Neural progenitor cell (in vitro differentiated cells): ENCODE measurements around the gene RGS7. TPM values are rescaled to one million over a fixed set of nuclear protein-coding genes. Genes with fewer than 3 reads are reported as not detected.
"Not testable (repeated sequence)": the region's sequence is repeated elsewhere in the genome, so short reads cannot be mapped to it uniquely, and the experiment has no call there.

Source experiments
- DNase-seq: peaks from one replicate; pipeline ENCODE4 v3.0.0-alpha.2; 2016; ENCODE audit warnings: low spot score
- H2AFZ ChIP-seq: fragments of 200-600 bp; sonication (generic); replicated peaks from 2 replicates; pipeline ENCODE4 v1.6.1; 2016; ENCODE audit warnings: antibody characterized with exemption
- H3F3A ChIP-seq: fragments of 200-600 bp; sonication (generic); 2 replicates; pipeline ENCODE4 v1.6.1; 2016; ENCODE audit warnings: antibody characterized with exemption, low read depth
- H3K27ac ChIP-seq: fragments of 200-600 bp; sonication (generic); 2 replicates; pipeline ENCODE4 v1.5.1; 2016; ENCODE audit warnings: mild to moderate bottlenecking
- H3K27me3 ChIP-seq: fragments of 200-600 bp; sonication (generic); 2 replicates; pipeline ENCODE4 v1.6.1; 2016; ENCODE audit warnings: mild to moderate bottlenecking, moderate library complexity
- H3K36me3 ChIP-seq: fragments of 200-600 bp; sonication (generic); 2 replicates; pipeline ENCODE4 v1.5.1; 2016
- H3K4me1 ChIP-seq: fragments of 200-600 bp; sonication (generic); 2 replicates; pipeline ENCODE4 v1.6.1; 2016; ENCODE audit warnings: mixed run types
- H3K4me2 ChIP-seq: fragments of 200-600 bp; sonication (generic); 2 replicates; pipeline ENCODE4 v1.6.1; 2016
- H3K4me3 ChIP-seq: fragments of 200-600 bp; sonication (generic); 2 replicates; pipeline ENCODE4 v1.5.1; 2016
- H3K79me2 ChIP-seq: fragments of 200-600 bp; sonication (generic); 2 replicates; pipeline ENCODE4 v1.6.1; 2016; ENCODE audit warnings: low read depth
- H3K9ac ChIP-seq: fragments of 200-600 bp; sonication (generic); 2 replicates; pipeline ENCODE4 v1.6.1; 2016
- H3K9me3 ChIP-seq: fragments of 200-600 bp; sonication (generic); 2 replicates; pipeline ENCODE4 v1.5.1; 2016; ENCODE audit warnings: low read depth
- H4K20me1 ChIP-seq: fragments of 200-600 bp; sonication (generic); 2 replicates; pipeline ENCODE4 v1.6.1; 2016; ENCODE audit warnings: low read depth
- H3K27ac Mint-ChIP-seq: 3 replicates; pipeline ENCODE4 v1.8.0; 2021; ENCODE audit warnings: mixed read lengths
- H3K27me3 Mint-ChIP-seq: 2 replicates; pipeline ENCODE4 v1.8.0; 2022; ENCODE audit warnings: low read depth, mild to moderate bottlenecking, inconsistent platforms, moderate library complexity, mixed read lengths; ENCODE audit not compliant: insufficient read depth
- H3K36me3 Mint-ChIP-seq: 3 replicates; pipeline ENCODE4 v1.8.0; 2021; ENCODE audit warnings: mixed read lengths
- H3K4me1 Mint-ChIP-seq: 3 replicates; pipeline ENCODE4 v1.8.0; 2021; ENCODE audit warnings: mixed read lengths
- H3K4me3 Mint-ChIP-seq: 3 replicates; pipeline ENCODE4 v1.8.0; 2021; ENCODE audit warnings: mild to moderate bottlenecking, moderate library complexity, mixed read lengths
- H3K9me3 Mint-ChIP-seq: 3 replicates; pipeline ENCODE4 v1.8.0; 2020; ENCODE audit warnings: mixed read lengths
- EZH2 ChIP-seq: fragments of 200-600 bp; sonication (generic); IDR thresholded peaks from 2 replicates; pipeline ENCODE4 v1.6.1; 2017; ENCODE audit warnings: antibody characterized with exemption, mild to moderate bottlenecking, moderate library complexity
- EZH2phosphoT487 ChIP-seq: fragments of 200-600 bp; sonication (generic); IDR thresholded peaks from 2 replicates; pipeline ENCODE4 v1.6.1; 2017; ENCODE audit warnings: antibody characterized with exemption
- total RNA-seq: library from RNA; depleted of rRNA; stranded (reverse); fragments of >200 nt; gene quantifications from 2 replicates; pipeline ENCODE4 v1.2.3, GENCODE V29; 2015; ENCODE audit warnings: low replicate concordance
- TF ChIP-seq, protein P1 (sequence below): fragments of 200-600 bp; sonication (generic); IDR thresholded peaks from 2 replicates; pipeline ENCODE4 v1.5.1; 2017; ENCODE audit warnings: antibody characterized with exemption, mild to moderate bottlenecking

RGS7 gene
- total RNA-seq, 1 donor from 2014 or later, result not detected

- Histone ChIP-seq H3K4me1 (no peaks in the 10 kb centered on the region), H3K79me2 (no peaks in the 10 kb centered on the region), H3F3A (no peaks in the 10 kb centered on the region), H3K4me3 (no peak overlapping the region), H3K36me3 (no peaks in the 10 kb centered on the region), H3K27me3 (no peaks in the 10 kb centered on the region), H3K27ac (no peak overlapping the region), H4K20me1 (no peaks in the 10 kb centered on the region), H2AFZ (no peak overlapping the region), H3K9ac (no peak overlapping the region), H3K4me2 (no peak overlapping the region), H3K9me3 (no peaks in the 10 kb centered on the region)
- Mint-ChIP-seq H3K9me3 (no peaks in the 10 kb centered on the region), H3K4me3 (no peak overlapping the region), H3K36me3 (no peaks in the 10 kb centered on the region), H3K27me3 (peaks cover 3% of the 10 kb centered on the region), H3K4me1 (no peaks in the 10 kb centered on the region), H3K27ac (no peak overlapping the region)
- no peak for DNase-seq
- TF ChIP-seq EZH2 (no peak), EZH2phosphoT487 (no peak)
- TF ChIP-seq, protein P1, sequence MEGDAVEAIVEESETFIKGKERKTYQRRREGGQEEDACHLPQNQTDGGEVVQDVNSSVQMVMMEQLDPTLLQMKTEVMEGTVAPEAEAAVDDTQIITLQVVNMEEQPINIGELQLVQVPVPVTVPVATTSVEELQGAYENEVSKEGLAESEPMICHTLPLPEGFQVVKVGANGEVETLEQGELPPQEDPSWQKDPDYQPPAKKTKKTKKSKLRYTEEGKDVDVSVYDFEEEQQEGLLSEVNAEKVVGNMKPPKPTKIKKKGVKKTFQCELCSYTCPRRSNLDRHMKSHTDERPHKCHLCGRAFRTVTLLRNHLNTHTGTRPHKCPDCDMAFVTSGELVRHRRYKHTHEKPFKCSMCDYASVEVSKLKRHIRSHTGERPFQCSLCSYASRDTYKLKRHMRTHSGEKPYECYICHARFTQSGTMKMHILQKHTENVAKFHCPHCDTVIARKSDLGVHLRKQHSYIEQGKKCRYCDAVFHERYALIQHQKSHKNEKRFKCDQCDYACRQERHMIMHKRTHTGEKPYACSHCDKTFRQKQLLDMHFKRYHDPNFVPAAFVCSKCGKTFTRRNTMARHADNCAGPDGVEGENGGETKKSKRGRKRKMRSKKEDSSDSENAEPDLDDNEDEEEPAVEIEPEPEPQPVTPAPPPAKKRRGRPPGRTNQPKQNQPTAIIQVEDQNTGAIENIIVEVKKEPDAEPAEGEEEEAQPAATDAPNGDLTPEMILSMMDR, result no peak
Observed at GRCh38 chr1:240786880-240787279, 570.1 kb downstream of the RGS7 start.

GRCh38 chr1:240784776-240785175 is 572.2 kb downstream of the RGS7 start:
- Histone ChIP-seq H2AFZ (no peak overlapping the region), H3K27me3 (no peaks in the 10 kb centered on the region), H3F3A (no peaks in the 10 kb centered on the region), H3K4me1 (no peaks in the 10 kb centered on the region), H3K9ac (no peak overlapping the region), H3K4me3 (no peak overlapping the region), H3K27ac (no peak overlapping the region), H4K20me1 (no peaks in the 10 kb centered on the region), H3K36me3 (no peaks in the 10 kb centered on the region), H3K9me3 (no peaks in the 10 kb centered on the region), H3K79me2 (no peaks in the 10 kb centered on the region), H3K4me2 (no peak overlapping the region)
- peaks cover 3% of the 10 kb centered on the region for H3K27me3 Mint-ChIP-seq
- TF ChIP-seq EZH2, result no peak
- TF ChIP-seq, protein P1, result no peak
- no peak for TF ChIP-seq EZH2phosphoT487
- H3K27ac Mint-ChIP-seq, result no peak overlapping the region
- H3K4me1 Mint-ChIP-seq, result no peaks in the 10 kb centered on the region
- no peak for DNase-seq
- H3K4me3 Mint-ChIP-seq, result no peak overlapping the region
- H3K9me3 Mint-ChIP-seq, result no peaks in the 10 kb centered on the region
- H3K36me3 Mint-ChIP-seq, result no peaks in the 10 kb centered on the region

GRCh38 chr1:240783728-240784137 is 573.3 kb downstream of the RGS7 start:
- not testable (repeated sequence) for H3K79me2 ChIP-seq, H3K27ac Mint-ChIP-seq, H3K9ac ChIP-seq, H3K9me3 Mint-ChIP-seq, H3K9me3 ChIP-seq, H3K4me3 Mint-ChIP-seq, H3K4me1 ChIP-seq, H3K4me3 ChIP-seq, H3K4me2 ChIP-seq, H3K27ac ChIP-seq, H3K27me3 Mint-ChIP-seq, H3K36me3 Mint-ChIP-seq, H3K4me1 Mint-ChIP-seq, H2AFZ ChIP-seq, H3F3A ChIP-seq, H4K20me1 ChIP-seq, H3K27me3 ChIP-seq, H3K36me3 ChIP-seq, DNase-seq

- Mint-ChIP-seq H3K4me3 (no peak overlapping the region), H3K27me3 (peaks cover 2% of the 10 kb centered on the region), H3K4me1 (no peaks in the 10 kb centered on the region), H3K36me3 (no peaks in the 10 kb centered on the region), H3K9me3 (no peaks in the 10 kb centered on the region), H3K27ac (no peak overlapping the region)
- Histone ChIP-seq H3K4me3 (no peak overlapping the region), H3K4me1 (no peaks in the 10 kb centered on the region), H3K4me2 (no peak overlapping the region), H3K79me2 (no peaks in the 10 kb centered on the region), H3K27ac (no peak overlapping the region), H3K27me3 (no peaks in the 10 kb centered on the region), H3F3A (no peaks in the 10 kb centered on the region), H3K9me3 (no peaks in the 10 kb centered on the region), H3K9ac (no peak overlapping the region), H4K20me1 (no peaks in the 10 kb centered on the region), H2AFZ (no peak overlapping the region), H3K36me3 (no peaks in the 10 kb centered on the region)
- TF ChIP-seq EZH2phosphoT487 (no peak), EZH2 (no peak)
- TF ChIP-seq, protein P1, result no peak
- no peak for DNase-seq
Observed at GRCh38 chr1:240776237-240776636, 580.8 kb downstream of the RGS7 start.
